Osteocyte (in vitro differentiated cells): ENCODE measurements around the gene COMMD8. TPM values are rescaled to one million over a fixed set of nuclear protein-coding genes. Genes with fewer than 3 reads are reported as not detected.

Experiments used
- DNase-seq: peaks from one replicate; pipeline ENCODE4 v3.0.0; 2021; ENCODE audit warnings: mixed read lengths; ENCODE audit not compliant: unreplicated experiment; ENCODE audit errors: extremely low spot score
- H3K27ac Mint-ChIP-seq: one replicate; pipeline ENCODE4 v1.8.0; 2021; ENCODE audit warnings: mild to moderate bottlenecking, mixed read lengths; ENCODE audit not compliant: unreplicated experiment
- H3K27me3 Mint-ChIP-seq: one replicate; pipeline ENCODE4 v1.8.0; 2021; ENCODE audit warnings: mixed read lengths; ENCODE audit not compliant: unreplicated experiment
- H3K36me3 Mint-ChIP-seq: one replicate; pipeline ENCODE4 v1.8.0; 2021; ENCODE audit warnings: mixed read lengths; ENCODE audit not compliant: unreplicated experiment
- H3K4me1 Mint-ChIP-seq: one replicate; pipeline ENCODE4 v1.8.0; 2021; ENCODE audit warnings: mixed read lengths; ENCODE audit not compliant: unreplicated experiment
- H3K4me3 Mint-ChIP-seq: one replicate; pipeline ENCODE4 v1.8.0; 2021; ENCODE audit warnings: mild to moderate bottlenecking, moderate library complexity, mixed read lengths; ENCODE audit not compliant: unreplicated experiment
- H3K9me3 Mint-ChIP-seq: one replicate; pipeline ENCODE4 v1.8.0; 2021; ENCODE audit warnings: mixed read lengths; ENCODE audit not compliant: unreplicated experiment
- total RNA-seq: library from RNA; stranded (reverse); gene quantifications from 2 replicates; pipeline ENCODE4 v1.2.1, GENCODE V29; 2021
- TF ChIP-seq, protein P1 (sequence below): fragments of 200-600 bp; sonication (generic); IDR thresholded peaks from 2 replicates; pipeline ENCODE4 v1.5.0; 2021; ENCODE audit warnings: antibody characterized with exemption, mild to moderate bottlenecking, moderate library complexity

COMMD8 gene
- total RNA-seq, 1 donor from 2014 or later: 14.7 TPM

DNA sequence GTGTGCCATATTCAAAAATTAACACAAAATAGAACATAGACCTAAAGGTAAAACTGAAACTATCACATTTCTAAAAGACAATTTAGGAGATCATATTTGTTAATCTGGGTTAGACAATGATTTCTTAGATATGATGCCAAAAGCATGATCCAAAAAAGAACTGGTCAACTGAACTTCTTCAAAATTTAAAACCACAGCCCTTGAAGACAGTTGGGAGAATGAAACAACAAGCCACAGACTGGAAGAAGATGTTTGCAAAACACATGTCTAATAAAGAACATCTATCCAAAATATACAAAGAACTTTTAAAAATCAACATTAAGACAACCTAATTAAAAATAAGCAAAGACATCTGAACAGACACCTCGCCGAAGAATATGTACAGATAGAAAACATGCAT is 19.5 kb downstream of the COMMD8 start:
- DNase-seq: no peak
- H3K27ac Mint-ChIP-seq: no peak overlapping the region
- H3K9me3 Mint-ChIP-seq: peaks cover 3% of the 10 kb centered on the region
- peaks cover 4% of the 10 kb centered on the region for H3K36me3 Mint-ChIP-seq
- no peaks in the 10 kb centered on the region for H3K27me3 Mint-ChIP-seq
- peaks cover 2% of the 10 kb centered on the region for H3K4me1 Mint-ChIP-seq
- TF ChIP-seq, protein P1, sequence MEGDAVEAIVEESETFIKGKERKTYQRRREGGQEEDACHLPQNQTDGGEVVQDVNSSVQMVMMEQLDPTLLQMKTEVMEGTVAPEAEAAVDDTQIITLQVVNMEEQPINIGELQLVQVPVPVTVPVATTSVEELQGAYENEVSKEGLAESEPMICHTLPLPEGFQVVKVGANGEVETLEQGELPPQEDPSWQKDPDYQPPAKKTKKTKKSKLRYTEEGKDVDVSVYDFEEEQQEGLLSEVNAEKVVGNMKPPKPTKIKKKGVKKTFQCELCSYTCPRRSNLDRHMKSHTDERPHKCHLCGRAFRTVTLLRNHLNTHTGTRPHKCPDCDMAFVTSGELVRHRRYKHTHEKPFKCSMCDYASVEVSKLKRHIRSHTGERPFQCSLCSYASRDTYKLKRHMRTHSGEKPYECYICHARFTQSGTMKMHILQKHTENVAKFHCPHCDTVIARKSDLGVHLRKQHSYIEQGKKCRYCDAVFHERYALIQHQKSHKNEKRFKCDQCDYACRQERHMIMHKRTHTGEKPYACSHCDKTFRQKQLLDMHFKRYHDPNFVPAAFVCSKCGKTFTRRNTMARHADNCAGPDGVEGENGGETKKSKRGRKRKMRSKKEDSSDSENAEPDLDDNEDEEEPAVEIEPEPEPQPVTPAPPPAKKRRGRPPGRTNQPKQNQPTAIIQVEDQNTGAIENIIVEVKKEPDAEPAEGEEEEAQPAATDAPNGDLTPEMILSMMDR: no peak
- no peak overlapping the region for H3K4me3 Mint-ChIP-seq

DNA sequence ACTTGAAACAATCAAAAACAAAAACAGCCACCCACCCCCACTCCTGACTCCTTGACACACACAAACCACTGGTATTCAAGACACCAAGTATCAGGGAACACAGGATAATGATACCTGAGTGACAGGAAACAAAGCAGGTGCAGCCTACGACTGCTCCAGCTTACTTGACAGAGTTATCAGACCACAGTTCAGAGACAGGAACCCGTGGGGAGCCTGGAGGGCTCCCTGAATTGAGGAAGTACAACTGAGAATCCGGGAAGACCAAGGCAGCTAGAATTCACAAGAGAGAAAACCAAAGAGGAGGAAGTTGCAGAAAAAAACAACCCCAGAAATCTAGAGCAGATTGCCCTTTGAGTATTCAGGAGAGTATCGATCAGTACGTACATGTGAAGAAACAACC is 20.5 kb downstream of the COMMD8 start:
- peaks cover 2% of the 10 kb centered on the region for H3K4me1 Mint-ChIP-seq

DNA sequence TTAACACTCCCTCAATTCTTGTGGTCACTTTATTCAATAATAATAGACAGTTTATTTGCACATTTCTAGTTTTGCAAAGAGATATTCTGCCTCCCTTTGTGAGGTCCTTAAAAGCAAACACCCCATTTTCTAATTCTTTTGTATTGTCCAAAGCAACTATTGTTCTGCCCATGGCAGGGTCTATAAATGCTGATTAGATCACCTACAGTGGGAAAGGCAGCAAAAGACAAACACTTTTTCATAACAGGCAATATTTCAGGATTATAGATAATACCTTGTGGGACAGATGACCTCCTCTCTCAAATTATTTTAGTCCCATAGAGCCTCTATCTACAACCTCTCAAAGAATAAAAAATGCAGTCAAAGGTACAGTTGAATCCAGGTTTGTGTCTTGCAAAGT is 28.6 kb downstream of the COMMD8 start:
- Mint-ChIP-seq H3K27ac (no peak overlapping the region), H3K9me3 (peaks cover 4% of the 10 kb centered on the region), H3K27me3 (peaks cover 52% of the 10 kb centered on the region), H3K4me1 (no peaks in the 10 kb centered on the region), H3K4me3 (no peak overlapping the region), H3K36me3 (no peaks in the 10 kb centered on the region)
- no peak for DNase-seq
- TF ChIP-seq, protein P1: no peak

More for the DNA sequence above, 20.5 kb downstream of the COMMD8 start:
- Mint-ChIP-seq H3K9me3 (peaks cover 3% of the 10 kb centered on the region), H3K36me3 (no peaks in the 10 kb centered on the region), H3K27me3 (no peaks in the 10 kb centered on the region), H3K4me3 (no peak overlapping the region), H3K27ac (no peak overlapping the region)
- TF ChIP-seq, protein P1: no peak
- no peak for DNase-seq

DNA sequence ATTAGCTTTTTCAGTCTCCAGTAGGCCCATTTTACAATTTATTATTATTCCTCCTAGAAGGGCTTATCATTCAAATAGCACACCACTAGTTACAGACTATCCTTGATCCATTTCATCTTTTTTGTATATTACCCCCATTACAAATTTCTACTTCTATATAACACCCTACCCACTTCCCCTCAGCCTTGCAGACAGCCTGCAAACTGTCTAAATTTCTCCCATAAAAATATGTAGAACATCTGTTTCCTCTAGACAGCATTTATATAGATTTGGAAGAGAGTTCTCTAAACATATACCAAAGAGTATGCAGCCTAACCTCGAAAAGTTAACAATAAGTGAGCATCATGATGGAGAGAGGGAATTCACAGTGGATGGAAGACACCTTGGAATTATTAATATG is 30.8 kb downstream of the COMMD8 start:
- Mint-ChIP-seq H3K4me3 (no peak overlapping the region), H3K27ac (no peak overlapping the region), H3K36me3 (no peaks in the 10 kb centered on the region), H3K27me3 (peaks cover 60% of the 10 kb centered on the region), H3K9me3 (peaks cover 4% of the 10 kb centered on the region), H3K4me1 (no peaks in the 10 kb centered on the region)
- TF ChIP-seq, protein P1: no peak
- no peak for DNase-seq

DNA sequence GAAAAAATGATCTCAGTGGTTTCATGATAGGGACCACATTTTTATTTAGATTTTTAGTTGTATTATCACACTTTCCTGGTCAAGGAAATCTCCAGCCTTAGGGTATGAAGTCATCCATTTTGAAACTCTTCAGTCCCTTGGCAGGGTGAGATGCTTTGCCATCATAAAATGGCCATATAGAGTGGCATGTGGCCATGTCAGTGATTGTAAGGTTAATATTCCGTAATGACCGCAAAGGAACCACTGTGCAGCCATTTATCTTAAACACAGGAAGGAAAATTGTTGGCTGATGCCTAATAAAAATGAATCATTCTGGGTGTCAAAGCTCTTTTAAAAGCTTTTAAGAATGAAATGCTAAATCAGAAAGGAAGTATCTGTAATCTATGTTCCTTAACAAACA is 35.6 kb downstream of the COMMD8 start:
- Mint-ChIP-seq H3K36me3 (no peaks in the 10 kb centered on the region), H3K27ac (no peak overlapping the region), H3K4me3 (no peak overlapping the region), H3K4me1 (no peaks in the 10 kb centered on the region), H3K27me3 (peaks cover 70% of the 10 kb centered on the region), H3K9me3 (no peaks in the 10 kb centered on the region)
- TF ChIP-seq, protein P1: no peak
- DNase-seq: no peak
